Measurements from ENCODE around the gene SP3.

Gene SP3

DNA sequence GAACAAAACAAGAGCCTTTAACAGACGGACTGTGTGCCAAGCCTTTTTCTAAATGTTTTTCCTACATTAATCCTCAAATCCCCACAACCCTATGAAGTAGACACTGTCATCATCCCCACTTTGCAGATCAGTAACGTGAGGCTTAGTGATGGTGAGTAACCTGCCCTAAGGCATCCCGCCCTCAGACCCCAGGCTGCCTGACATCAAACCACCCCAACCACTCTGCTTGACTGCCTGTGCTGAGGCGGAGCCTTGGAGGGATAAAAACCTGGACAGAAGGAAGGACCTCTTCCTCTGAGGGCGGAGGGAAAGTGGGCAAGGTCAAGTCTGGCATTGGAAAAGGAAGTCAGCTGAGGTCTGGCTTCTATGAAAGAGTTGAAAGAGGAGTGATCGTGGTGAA is 104.6 kb downstream of the SP3 start:
- DNase-seq (ENCODE audit: low read depth): no peak
- TF ChIP-seq, protein P1, sequence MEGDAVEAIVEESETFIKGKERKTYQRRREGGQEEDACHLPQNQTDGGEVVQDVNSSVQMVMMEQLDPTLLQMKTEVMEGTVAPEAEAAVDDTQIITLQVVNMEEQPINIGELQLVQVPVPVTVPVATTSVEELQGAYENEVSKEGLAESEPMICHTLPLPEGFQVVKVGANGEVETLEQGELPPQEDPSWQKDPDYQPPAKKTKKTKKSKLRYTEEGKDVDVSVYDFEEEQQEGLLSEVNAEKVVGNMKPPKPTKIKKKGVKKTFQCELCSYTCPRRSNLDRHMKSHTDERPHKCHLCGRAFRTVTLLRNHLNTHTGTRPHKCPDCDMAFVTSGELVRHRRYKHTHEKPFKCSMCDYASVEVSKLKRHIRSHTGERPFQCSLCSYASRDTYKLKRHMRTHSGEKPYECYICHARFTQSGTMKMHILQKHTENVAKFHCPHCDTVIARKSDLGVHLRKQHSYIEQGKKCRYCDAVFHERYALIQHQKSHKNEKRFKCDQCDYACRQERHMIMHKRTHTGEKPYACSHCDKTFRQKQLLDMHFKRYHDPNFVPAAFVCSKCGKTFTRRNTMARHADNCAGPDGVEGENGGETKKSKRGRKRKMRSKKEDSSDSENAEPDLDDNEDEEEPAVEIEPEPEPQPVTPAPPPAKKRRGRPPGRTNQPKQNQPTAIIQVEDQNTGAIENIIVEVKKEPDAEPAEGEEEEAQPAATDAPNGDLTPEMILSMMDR (IDR thresholded peaks at IDR 0.05; ENCODE audit: control insufficient read depth, insufficient read depth, low read depth, low read length, missing control alignments): no peak
- H3K4me3 ChIP-seq (ENCODE audit: control insufficient read depth, low read depth, low read length): no peak overlapping the region

DNA sequence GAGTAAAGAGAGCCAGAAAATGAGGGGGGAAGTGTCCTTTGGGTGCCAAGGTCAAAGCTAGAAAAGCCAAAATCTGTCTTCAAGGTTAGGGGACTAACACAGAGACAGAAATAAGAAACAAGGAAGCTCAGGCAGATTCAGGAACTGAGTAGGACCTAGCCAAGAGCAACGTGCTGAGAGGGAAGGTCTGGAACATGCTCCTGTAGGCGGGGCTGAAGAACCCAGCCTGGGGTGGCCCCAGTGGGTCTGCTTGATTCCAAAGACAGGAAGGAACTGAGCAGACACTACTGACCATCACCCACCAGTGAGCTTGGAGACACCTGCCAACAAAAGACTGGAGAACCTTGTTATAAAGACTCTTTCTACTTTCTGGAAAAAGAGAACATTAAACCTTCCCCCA is 105.1 kb downstream of the SP3 start:
- DNase-seq (ENCODE audit: low read depth): no peak
- H3K4me3 ChIP-seq (ENCODE audit: control insufficient read depth, low read depth, low read length): no peak overlapping the region
- TF ChIP-seq, protein P1 (IDR thresholded peaks at IDR 0.05; ENCODE audit: control insufficient read depth, insufficient read depth, low read depth, low read length, missing control alignments): no peak

DNA sequence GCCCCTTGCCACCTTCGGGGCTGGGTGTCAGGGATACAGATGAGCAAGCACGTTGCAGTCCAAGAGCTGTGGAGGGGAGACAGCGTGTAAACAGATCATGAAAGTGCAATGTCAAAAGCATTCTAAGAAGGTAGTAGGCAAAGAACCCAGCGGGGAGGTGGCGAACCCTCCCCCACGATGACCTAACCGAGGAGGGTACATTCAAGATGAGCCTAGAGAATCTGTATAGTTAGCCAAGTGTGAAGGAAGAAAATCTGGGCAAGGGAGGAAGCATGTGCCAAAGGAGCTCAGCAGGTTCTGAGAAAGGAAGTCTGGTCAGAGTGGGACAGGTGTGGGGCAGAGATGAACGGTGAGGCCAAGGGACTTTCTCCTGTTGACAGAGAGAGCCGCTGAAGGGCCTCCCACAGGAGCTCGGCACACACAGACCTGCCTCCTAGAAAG is 106.9 kb downstream of the SP3 start:
- H3K4me3 ChIP-seq (ENCODE audit: control insufficient read depth, low read depth, low read length): no peak overlapping the region
- TF ChIP-seq, protein P1 (IDR thresholded peaks at IDR 0.05; ENCODE audit: control insufficient read depth, insufficient read depth, low read depth, low read length, missing control alignments): no peak
- no peak for DNase-seq (ENCODE audit: low read depth)
